ENCODE data around the gene GRIK3.

- TF ChIP-seq POLR2AphosphoS5 (IDR thresholded peaks at IDR 0.05) (no peak), POLR2A (IDR thresholded peaks at IDR 0.05) (no peak)
- TF ChIP-seq, protein P1, sequence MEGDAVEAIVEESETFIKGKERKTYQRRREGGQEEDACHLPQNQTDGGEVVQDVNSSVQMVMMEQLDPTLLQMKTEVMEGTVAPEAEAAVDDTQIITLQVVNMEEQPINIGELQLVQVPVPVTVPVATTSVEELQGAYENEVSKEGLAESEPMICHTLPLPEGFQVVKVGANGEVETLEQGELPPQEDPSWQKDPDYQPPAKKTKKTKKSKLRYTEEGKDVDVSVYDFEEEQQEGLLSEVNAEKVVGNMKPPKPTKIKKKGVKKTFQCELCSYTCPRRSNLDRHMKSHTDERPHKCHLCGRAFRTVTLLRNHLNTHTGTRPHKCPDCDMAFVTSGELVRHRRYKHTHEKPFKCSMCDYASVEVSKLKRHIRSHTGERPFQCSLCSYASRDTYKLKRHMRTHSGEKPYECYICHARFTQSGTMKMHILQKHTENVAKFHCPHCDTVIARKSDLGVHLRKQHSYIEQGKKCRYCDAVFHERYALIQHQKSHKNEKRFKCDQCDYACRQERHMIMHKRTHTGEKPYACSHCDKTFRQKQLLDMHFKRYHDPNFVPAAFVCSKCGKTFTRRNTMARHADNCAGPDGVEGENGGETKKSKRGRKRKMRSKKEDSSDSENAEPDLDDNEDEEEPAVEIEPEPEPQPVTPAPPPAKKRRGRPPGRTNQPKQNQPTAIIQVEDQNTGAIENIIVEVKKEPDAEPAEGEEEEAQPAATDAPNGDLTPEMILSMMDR (IDR thresholded peaks at IDR 0.05) = no peak
Measured at GRCh38 chr1:36763771-36764170, 270.5 kb downstream of the GRIK3 start.

Data from stomach (tissue), 4 donors.